IPS-18c (cell line): Measurements from ENCODE around the gene INMT.

ENCODE experiments used
- H3K4me3 ChIP-seq: 2 replicates; pipeline ENCODE4 v1.7.0; 2013; ENCODE audit warnings: low read depth, mild to moderate bottlenecking, low read length, moderate library complexity; ENCODE audit not compliant: insufficient read depth
- H3K9me3 ChIP-seq: one replicate; pipeline ENCODE4 v1.6.1; 2013; ENCODE audit warnings: mild to moderate bottlenecking, low read length, moderate library complexity; ENCODE audit not compliant: control insufficient read depth, insufficient read depth

Gene INMT

DNA sequence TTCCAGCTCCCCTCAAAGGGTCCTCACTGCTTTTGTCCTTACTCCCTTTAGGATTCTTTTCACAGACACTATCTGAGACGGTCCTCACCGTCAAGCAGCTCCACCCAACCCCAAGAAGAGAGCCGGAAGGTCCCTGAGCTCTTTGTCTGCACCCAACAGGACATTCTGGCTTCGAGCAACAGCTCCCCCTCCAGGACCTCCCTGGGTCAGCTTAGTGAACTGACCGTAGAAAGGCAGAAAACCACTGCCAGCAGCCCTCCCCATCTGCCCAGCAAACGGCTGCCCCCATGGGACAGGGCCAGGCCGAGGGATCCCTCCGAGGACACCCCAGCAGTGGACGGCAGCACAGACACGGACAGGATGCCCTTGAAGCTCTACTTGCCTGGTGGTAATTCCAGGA lies 39.2 kb downstream of the INMT start:
- no peak overlapping the region for H3K4me3 ChIP-seq
- peaks cover 2% of the 10 kb centered on the region for H3K9me3 ChIP-seq

- H3K4me3 ChIP-seq: no peak overlapping the region
- peaks cover 2% of the 10 kb centered on the region for H3K9me3 ChIP-seq
Measured at GRCh38 chr7:30795161-30795948, 43.4 kb downstream of the INMT start.

DNA sequence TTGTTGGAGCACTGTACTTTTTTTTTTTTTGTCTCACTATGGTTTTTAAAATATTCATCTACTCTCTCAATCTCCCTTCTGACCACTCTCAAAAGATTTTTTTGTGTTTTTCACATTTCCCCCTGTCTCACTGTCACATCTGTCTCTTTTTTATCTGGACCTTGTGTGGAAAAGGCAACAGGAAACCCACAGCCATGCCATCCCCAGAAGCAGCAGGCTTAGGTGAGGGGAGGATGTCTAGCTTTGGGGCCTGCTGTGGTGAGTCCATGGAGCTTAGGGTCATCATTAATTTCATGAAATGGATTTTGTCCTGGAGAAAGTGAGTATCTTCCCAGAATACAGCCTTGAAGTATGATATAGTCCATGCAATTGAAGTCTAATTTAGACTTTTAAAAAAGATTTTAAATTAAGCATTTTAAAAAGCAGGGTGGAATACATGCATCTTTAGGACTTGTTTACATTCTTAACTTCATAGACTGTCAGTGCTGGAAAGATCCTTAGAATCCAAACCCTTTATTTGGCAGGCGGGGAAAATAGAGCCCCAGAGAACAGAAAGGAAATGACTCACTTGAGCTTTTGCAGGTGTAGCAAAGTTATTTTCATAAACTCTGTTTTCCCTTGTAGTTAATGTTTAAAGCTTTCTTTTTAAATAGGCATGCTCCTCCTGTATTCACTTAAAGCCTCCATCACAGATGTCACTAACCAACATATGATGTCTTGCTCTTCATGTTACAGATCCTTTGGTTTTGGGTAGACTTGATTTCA lies 44.4 kb downstream of the INMT start:
- Histone ChIP-seq H3K4me3 (no peak overlapping the region), H3K9me3 (no peaks in the 10 kb centered on the region)

DNA sequence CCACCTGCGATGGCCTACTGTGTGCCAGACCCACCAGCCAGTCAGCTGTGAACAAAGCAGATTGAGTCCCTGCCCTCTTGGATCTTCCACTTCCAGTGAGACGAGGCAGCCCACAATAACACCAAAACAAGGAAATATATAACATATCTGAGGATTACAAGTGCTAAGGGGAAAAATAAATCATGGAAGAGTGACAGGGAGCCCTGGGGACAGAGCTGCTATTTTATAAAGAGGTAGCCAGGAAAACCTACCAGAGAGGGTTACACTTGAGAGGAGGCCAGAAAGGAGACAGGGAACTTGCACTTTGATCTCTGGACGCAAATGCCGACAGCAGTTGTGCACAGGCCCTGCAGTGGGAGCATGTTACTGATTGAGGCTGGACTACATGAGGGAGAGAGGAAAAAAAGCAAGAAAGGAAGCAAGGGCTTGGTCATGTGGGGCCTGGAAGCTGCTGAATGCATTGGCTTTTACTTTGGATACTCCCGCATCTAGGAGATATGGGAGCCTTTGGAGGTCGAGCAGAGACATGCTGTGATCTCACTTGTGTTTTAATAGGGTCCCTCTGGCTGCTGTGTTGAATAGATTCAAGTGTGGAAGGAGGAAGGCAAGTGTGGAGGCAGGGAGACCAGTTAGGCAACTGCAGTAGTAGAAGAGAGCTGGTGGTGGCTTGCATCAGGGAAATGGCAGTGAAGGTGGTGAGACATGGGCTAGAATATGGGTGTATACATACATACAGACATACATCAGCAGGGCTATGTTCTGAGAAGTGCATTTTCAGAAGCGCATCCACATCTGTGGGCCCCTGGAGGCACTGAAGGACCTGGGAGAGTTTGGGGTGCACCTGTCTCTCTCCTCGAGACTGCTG lies 45.5 kb downstream of the INMT start:
- no peaks in the 10 kb centered on the region for H3K9me3 ChIP-seq

GRCh38 chr7:30799206-30799975 lies 47.5 kb downstream of the INMT start:
- Histone ChIP-seq H3K4me3 (no peak overlapping the region), H3K9me3 (no peaks in the 10 kb centered on the region)

More for the DNA sequence above, 45.5 kb downstream of the INMT start:
- no peak overlapping the region for H3K4me3 ChIP-seq

- Histone ChIP-seq H3K4me3 (no peak overlapping the region), H3K9me3 (no peaks in the 10 kb centered on the region)
Measured at GRCh38 chr7:30799976-30800661, 48.2 kb downstream of the INMT start.

GRCh38 chr7:30800785-30801252 lies 48.9 kb downstream of the INMT start:
- H3K9me3 ChIP-seq: no peaks in the 10 kb centered on the region
- H3K4me3 ChIP-seq: no peak overlapping the region

DNA sequence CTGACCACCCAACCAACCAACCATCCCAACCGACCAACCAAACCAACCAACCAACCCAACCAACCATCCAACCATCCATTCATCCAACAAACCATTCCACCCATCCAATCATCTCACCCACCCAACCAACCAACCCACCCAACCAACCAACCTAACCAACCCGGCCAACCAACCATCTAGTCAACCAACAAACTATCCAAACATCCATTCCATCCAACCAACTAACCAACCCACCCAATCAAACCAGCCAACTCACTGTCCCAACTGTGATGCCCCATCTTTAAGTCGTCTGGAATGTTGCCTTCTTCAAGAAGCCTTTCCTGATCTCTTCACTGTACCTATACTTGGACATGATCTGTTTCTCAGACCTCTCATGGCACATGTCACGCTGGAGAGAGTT lies 50.9 kb downstream of the INMT start:
- Histone ChIP-seq H3K4me3 (no peak overlapping the region), H3K9me3 (no peaks in the 10 kb centered on the region)

DNA sequence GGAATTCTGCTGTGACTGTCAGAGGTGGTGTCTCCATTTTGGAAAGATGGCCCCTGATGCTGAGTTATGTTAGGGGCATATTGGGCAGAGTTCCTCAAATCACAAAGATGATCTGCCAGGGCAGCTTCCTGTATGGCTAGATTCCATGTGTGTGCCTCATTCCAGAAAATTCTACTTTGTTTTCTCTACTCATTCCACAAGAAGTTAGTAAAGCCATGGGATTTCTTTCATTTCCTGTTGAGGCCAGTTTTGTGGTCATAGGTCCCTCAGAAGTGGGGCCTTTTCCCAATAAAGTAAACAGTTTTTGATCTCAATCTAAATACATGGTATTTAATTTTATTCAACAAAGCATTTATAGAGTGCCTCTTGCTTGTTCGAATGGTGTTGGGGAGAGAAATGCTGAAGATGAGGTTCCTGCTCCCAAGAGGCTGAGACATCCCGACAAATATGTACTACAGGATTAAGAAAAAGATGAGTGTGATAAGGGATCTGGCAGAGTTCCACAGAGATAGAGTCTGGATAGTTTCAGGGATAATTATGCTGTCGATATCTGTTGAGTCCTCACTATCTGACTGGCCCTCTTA lies 52.2 kb downstream of the INMT start:
- no peak overlapping the region for H3K4me3 ChIP-seq
- no peaks in the 10 kb centered on the region for H3K9me3 ChIP-seq

DNA sequence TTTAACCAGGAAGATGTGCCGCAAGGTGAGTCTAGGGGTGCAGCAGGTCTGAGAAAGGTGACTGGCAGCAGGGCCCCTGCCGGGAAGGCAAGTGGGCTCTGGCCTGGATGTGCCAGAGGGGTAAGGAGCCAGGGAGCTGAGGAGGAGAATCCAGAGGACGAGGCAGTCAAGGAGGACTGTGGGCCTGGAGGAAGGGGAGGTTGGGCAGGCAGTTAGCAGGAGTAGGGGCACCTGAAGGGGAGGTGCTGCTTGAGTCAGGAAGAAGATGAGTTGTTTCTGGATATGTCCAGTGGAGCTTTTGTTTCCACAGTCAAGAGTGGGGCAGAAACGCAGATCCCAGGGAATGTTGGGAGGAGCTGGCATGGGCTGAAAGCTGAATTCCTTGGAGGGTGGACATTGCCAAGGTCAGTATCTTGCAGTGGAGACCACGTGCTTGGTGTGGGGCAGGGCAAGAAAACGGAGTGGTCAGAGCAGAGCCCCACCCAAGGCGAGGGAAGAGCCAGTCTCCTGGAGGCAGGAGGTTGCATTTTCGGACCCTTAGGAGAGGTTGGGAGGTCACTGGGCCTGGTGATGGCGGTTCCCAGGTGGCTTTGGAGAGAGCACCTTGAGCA lies 53.3 kb downstream of the INMT start:
- no peak overlapping the region for H3K4me3 ChIP-seq
- H3K9me3 ChIP-seq: no peaks in the 10 kb centered on the region

DNA sequence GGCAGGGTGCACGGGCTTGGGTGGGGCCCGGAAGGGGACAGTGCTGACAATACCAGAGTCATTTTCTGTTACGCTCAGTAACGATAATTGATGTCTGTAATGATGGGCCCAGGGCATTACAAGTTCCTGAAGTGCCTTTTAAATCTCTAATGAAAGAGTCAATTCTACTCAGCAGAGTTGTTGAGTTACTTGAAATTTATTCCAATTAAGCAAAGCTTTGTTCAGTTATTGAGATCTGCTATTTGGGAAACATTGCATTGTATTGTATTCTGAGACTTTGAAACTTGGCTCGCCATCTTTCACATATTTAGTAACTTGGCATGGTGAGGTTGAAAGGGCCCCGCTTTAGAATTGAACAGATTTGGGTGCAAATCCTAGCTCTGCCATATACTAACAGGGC lies 54.0 kb downstream of the INMT start:
- Histone ChIP-seq H3K4me3 (no peak overlapping the region), H3K9me3 (no peaks in the 10 kb centered on the region)
